ENCODE results near the gene NRG4.
A peak's percentile ranks its signal among the peaks of the same experiment; 100 is the strongest.
"Not testable (repeated sequence)": the region's sequence is repeated elsewhere in the genome, so short reads cannot be mapped to it uniquely, and the experiment has no call there.

NRG4 gene, protein sequence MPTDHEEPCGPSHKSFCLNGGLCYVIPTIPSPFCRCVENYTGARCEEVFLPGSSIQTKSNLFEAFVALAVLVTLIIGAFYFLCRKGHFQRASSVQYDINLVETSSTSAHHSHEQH

DNA sequence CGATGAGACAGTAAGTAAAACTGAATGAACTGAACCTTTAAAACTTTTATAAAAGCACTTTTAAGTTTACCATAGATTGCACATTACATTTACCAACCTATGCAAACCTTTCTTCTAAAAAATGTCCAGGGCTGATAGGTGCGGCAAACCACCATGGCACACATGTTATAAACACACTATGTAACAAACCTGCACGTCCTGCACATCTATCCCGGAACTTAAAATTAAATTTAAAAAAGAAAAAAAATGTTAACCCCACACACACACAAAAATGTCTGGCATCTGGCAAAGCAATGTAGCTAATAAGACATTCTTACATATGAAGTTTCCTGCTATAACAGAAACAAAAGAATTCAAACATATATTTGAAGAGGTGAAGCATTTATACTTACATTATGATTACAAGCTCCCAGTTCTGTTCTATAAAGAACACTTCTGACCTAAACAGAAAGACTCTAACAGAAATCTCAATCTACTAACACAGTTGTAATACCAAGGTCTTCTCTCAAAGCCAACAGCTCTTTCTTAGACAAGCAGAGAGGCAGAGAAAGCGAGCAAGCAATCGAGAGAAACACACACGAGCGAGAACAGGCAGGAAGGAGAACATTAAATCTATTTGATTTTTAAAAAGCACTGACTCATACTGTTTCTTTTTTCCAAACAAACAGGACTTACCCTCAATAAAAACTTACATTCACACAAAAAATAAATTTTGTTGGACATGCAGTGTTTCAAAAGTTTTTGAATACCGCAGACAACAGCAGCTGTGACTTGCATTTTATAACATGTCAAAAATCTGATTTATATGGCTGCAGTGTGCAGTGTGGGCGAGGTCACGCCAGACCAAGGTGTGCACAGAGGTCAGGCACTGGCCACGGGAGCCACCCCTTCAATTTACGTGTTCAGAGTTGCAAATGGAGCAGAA is at the start of gene NRG4:
NRG4 (minus strand) TSS at position 798 of the 925 bp plus-strand sequence. CDS start 1,194 bp downstream, outside the sequence.
- no peak for DNase-seq

DNA sequence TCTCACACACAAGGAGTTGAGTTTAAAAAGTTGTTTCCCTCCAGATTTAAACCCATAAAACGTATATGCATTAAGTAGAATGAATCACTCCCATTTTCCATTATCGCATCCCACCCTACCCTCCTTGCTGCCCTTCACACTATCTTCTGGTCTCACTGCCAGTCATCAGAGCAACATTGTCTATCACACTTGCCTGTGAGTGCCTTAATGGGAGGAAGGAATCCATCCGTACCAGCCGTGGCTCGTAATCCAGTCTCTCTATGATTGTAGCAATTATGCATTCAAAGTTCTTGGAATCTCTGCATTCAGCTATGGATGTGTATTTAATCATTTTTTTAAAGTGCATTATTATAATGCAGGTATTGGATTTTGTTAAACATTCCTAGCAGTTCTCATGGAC is 49.5 kb upstream of the NRG4 start:
- DNase-seq = no peak

DNA sequence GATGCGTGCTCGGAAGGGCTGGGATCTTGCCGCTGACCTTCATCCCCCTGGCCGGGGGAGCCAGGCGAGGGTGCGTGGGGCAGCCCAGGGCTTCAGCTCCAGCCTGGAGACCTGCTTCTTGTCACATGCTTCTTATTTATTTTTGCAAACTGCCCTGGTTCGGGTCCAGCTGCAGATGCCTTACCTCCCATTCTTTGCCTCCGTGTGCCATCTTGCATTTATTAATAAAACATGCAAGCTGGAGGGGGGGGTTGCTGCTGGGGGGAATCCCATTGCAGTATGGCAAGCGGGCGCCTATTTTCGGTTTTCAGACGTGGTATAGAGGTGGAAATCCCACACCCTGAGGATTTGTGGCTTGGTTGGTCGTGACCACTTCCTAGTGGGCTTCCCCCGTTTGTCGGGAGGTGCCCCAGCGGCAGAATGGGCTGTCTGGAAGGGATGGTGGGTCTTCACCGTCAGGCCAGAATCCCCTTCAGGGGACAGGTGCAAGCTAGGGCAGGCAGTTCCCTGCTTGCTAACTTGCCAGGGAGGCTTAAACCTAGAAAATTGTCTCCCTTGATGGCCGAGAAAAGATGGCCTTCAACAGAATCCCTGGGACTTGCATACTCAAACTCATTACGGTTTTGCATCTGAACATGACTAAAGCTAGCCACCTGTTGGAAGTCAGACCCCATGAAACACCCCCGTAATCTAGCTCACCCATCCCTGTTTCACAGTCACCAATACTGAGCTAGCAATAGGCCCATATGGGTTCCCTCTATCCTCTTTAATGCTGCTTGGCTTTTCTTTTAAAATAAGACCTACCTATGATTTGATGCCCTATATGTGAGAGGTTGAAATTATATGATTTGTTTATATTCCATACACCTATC is 48.1 kb upstream of the NRG4 start:
- no peak for DNase-seq

DNA sequence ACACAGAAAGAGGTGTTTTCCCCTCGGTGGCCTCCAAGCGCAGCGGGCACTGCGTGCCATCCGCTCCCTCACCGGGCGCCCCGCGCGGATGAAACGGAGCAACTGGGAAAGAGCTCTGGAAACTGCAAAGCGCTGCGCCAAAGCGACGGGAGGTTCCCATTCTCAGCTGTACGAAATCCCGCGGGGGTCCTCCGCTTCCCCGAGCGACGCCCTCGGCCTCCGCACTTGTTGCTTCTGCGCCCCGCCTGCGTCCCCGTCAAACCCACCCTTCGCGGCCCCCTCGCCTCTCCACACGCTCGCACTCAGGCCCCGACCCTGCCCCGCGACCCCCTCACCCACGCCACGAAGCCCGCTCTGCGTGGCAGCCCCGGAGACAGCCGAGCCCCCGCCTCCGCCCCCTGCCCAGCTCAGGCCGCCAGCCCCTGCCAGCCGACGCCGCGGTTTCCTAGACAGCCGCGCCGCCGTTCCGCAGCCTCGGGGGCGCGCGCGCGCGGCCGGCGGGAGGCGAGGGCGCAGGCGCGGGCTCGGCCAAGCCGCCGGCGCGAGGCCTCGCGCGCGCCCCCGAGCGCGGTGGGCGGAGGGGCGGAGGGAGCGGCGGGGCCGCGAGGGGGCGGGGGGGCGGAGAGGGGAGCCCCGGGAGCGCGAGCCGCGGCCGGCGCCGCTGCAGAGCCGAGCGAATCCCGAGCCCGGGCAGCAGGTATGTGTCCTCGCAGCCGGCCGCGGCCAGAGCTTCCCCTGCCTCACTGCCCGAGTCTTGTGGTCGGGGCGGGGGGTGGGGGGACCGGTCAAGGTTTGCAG is 47.3 kb upstream of the NRG4 start, which contains the start of gene TMEM266:
TMEM266 (plus strand) TSS at position 666 of the 798 bp plus-strand sequence. CDS start 74,279 bp downstream, outside the sequence.
- peak; percentile 70 for DNase-seq

DNA sequence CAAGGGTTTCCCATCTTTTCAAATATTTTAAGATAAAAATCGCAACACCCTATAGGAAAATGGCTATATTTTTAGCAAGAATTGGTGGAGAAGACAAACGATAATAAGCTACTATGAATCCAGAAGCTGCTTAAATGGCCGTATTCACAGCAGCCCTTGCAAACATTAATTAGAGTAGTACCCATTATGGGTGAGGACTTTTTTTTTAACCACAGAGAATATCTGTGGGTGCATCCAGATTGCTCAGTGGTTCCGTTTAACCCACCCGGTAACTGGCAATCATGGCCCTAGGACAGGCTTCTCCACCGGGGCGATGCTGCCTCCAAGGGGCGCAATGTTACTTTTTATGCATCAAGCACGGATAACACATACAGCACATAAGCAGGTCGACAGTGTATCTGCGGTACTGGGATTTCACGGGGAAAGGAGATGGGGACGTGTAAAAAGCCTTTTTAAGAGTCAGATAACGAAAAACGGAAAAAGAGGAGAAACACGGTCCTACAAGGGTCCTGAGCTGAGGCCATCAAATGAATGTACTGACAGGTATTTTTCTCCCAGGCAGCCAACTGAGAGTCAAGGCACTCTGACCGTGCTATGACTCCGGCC is 46.6 kb upstream of the NRG4 start:
- no peak for DNase-seq

DNA sequence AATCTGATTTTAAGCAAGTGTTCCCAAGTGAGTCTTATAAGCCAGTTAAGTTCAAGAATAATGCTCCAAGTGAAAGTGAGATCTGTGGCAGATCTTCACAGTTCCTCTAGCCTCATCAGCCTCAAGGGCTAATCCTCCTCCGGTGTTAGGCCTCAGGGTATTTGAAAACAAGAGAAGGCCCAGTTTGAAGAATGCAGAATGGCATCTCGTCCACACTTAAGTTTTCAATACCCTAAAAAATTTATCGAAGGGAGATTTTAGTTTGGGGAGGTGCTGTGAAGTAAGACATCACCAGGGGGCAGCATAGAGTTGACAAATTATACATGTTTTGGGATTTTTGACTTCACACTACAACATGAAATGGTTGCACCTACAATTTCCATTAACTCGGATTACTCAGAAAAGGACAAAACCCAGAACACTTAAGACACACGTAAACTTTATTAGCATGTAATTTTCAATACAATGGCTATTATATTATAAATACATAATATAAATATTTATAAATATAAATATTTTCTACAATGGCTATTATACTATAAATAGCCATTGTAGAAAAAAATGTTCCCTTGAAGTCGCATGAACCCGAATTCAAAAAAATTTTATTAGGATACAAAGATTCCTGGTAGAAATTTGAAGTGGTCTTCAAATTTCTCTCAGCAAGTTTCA is 45.2 kb upstream of the NRG4 start:
- peak; percentile 50 for DNase-seq

DNA sequence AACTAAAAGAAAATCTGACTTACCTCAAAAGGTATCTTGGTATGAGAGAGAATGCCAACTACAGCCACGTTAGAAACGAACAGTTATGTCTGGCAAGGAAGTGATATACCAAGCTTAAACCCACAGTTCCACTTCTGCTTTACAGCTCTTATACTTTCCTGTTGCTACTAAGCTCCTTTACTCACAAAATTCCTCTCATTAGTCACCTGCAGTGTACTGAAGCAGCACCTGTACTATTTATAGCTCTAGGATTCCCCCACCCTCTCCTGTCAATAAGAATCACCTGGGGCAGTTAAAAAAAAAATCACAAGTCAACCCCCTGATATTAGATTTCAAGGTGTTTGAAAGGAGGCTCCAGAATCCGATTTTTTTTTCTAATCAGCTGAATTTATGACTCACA is 44.7 kb upstream of the NRG4 start:
- no peak for DNase-seq

DNA sequence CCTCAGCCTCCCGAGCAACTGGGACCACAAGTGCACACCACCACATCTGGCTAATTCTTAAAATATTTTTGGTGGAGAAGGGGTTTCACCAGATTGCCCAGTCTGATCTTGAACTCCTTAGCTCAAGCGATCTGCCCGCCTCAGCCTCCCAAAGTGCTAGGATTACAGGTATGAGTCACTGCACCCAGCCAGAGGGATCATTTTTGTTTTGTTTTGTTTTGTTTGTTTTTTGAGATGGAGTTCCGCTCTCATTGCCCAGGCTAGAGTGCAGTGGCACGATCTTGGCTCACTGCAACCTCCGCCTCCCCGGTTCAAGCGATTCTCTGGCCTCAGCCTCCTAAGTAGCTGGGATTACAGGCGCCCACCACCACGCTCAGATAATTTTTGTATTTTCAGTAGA is 42.0 kb upstream of the NRG4 start:
- DNase-seq = not testable (repeated sequence)

DNA sequence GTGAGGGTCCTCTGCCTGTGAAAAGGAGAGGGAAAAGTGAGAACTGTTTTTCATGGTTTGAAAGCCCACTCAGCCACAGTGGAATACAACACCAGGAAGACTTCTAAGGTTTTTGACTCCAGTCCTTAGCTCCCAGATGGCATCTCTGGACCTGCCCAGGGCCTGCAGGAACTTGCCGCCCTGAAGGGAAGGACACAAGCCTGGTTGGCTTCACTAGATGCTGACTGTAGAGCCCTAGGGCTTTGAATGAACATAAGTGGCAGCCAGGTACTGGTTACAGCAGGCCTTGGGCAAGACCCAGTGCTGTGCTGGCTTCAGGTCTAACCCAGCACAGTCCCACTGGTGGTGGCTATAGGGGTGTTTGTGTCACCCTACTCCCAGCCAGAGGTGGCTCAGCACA is 26.3 kb upstream of the NRG4 start:
- DNase-seq = no peak

DNA sequence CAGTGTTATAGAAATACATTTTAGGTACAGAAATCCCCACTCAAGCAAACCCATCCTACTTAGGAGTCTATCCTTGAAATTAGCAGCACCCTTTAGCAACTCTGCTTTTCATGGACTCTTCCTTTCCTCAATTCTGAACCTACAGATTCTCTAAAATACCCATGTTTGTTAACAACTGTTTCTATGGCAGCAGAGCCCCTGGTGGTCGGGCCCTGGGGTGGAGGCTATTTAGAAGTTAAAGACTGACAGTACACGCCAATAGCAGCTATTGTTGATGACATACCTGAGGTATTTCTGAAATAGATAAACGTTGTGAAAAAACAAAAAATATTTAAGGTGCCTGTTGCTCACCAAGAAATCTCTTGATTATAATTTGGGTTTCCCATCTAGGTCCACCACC is 23.4 kb upstream of the NRG4 start:
- DNase-seq = no peak

DNA sequence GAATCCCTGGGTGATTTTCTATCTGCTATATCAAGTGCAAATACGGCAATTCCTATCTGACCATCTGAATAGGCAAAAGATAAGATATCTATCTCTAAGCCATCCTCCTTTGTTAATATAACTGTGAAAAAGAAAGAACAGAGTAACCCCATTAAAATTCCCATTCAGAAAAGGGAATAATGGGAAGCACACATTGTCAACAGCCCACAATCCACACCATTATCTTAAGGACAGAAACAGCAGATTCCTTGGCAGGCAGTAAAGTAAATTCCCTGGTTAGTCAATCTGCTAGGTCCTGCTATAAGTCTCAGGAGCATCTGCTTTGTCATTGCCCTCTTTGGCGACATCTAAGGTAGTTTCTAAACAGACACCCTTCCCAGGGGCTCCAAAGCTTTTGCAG is 21.9 kb upstream of the NRG4 start:
- no peak for DNase-seq

DNA sequence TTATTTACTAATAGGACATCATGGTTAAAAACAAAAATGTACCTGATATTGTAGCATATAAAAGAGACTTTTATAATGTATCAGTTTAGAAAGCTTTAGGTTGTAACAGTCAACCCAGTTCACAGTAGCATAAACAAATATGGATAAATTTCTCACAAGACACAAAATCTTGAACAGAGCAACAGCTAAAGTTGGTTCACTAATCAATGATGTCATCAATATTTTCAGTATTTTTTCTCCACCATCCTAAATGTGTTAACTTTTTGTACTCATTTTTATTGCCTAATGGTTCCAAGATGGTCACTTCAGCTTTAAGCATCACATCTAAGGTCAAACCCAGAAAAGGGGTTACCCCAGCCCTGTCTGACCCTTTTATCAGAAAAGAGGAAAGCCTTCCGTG is 21.2 kb upstream of the NRG4 start:
- DNase-seq = no peak

DNA sequence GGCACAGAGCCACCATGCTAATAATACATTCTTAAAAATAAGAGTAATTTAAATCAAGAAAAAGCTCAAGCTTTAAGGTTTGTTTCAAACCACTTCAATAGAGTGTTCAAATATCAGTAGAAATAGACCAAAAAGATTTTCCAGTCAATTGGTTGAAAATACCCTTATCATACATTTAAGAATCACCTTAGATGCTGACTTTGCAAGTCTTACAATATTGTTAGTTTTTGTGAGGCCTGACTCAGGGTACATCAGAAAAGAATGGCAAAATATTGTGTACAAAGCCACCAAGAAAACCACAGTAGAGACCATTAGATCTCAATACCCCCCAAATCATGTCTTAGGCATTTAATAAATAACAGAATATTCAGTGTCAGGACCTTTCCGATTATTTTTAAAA is 19.8 kb upstream of the NRG4 start:
- no peak for DNase-seq

DNA sequence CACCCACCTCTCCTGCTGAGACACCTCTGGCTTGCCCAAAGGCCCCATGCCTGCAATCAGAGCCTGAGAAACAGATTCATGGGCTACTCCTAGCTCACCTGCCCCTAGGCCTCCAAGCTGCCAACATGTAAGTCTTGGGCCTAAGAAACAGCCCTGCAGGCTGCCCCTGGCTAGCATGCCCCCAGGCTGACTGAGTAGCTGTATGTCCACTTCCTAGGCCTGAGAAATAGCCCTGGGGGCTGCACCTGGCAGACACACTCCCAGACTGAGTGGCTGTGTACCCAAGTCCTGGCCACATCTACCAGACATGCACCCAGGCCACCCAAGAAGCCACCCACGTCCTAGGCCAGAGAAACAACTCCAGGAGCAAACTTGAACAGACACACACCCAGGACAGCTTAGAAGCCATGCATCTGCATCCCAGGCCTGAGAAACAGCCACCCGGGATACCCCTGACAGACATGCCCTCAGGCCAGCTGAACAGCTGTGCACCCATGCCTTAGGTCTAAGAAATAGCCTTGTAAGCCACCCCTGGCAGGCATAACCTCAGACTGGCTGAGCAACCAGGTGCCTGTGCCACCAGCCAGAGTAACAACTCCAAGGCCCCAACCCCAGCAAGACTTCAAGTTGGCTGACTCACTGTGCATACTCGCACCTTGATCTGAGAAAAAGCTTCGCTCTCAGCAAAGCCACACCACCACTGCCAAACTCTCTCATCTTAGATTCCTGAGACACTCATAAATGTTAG is 12.0 kb upstream of the NRG4 start:
- no peak for DNase-seq

DNA sequence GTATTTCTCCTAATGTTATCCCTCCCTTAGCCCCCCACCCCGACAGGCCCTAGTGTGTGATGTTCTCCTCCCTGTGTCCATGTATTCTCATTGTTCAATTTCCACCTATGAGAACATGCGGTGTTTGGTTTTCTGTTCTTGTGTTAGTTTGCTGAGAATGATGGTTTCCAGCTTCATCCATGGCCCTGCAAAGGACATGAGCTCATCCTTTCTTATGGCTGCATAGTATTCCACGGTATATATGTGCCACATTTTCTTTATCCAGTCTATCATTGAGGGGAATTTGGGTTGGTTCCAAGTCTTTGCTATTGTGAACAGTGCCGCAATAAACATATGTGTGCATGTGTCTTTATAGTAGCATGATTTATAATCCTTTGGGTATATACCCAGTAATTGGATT is 1.2 kb upstream of the NRG4 start:
- DNase-seq = not testable (repeated sequence)

DNA sequence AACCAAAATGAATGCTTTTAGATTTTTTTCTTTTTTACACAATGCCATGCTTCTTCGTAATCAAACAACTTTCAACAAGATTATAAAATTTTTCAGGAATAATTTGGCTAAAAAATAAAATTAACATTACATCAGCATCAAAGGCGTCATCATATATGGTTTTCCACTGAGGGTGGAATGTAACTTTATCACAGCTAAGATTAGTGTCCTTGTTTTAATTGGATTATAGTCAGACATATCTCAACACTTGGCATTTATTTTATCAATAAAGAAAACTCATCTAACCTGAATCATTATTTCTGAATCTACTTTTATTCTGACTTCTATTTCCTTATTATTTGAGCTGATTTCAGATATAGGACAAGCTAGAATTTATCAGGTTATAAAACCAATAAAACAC is 1.6 kb downstream of the NRG4 start:
- no peak for DNase-seq

DNA sequence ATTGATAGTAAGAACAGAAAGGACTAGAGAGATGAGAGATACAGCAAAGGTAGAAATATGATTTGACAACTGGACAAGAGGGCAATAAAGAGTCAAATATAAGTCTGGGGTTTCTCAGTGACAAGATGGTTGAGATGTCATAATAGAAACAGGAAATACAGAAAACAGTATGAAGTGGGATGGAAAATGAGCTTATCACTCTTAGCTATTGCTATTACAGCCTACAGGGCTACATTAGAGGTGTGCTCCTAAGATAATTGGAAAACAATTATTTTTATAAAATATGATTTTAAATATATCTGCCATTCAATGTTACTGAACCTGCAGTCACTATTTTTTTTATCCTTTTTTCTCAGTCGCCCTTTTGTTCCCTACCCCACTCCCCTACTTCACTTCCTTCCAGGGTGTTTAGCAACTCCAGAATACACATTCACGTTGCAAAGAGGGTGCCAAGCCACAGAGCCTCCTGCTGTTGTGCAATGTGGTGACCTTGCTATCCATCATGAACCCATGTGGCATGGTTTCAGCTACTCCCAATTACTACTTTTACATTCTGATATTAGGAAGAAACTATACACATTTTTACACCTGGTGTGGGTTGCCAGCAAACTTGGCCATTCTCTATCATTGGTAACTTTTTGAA is 6.0 kb downstream of the NRG4 start:
- no peak for DNase-seq

DNA sequence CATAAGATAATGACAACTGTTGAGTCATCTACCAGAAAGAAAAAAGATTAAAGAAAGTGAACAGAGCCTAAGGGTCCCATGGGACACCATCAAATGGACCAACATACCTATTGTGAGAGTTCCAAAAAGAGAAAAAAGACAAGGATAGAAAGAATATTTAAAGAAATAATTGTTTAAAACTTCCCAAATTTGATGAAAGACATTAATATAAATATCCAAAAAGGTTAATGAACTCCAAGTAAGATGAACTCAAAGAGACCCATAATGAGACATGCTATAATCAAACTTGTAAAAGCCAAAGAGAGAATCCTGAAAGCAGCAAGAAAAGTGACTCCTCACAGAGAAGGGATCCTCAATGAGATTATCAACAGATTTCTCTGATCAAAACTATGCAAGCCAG is 8.9 kb downstream of the NRG4 start:
- DNase-seq = no peak

DNA sequence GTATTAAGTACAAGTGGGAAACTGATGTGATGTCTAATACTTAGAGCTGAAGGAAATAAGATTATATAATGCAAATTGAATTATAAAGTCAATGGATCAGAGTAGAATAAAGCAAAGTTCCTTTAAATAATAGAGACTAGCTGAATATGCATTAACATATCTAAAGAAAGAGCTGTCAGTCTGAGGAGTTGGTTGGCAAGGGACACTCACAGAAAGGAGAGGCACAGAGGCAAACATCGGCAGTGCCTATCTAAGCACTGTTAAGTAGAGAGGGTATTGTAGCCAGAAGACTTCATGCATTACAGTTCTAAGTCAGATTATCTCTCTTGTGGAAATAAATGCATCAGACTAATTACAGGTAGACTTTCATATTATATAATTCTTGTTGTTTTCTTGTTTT is 16.6 kb downstream of the NRG4 start:
- DNase-seq = no peak

DNA sequence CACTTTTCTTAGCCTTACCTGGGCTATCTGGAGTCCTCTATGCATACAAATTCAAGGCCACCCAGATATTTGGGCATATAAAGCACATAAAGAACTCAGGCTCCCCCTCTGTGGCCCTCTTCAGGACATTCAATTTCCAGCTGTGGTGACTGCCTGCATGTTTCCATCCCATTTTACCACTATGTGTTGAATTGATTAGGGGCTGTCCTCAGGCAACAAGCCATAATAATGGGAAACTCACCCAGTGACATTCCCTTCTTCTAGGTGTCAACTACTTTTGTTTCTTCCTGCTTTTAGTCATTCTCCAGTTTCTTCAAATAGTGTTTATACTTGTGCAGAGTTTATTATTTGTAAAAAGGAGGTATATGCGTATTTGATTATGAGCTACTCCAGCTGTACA is 18.0 kb downstream of the NRG4 start:
- DNase-seq = no peak
